ENCODE results near the gene C22orf23. TPM values are rescaled to one million over a fixed set of nuclear protein-coding genes. Genes with fewer than 3 reads are reported as not detected.

The C22orf23 gene
- polyA plus RNA-seq, 2 of the 4 experiments (the other 2 are of a cell fraction): 0.26 to 0.52 TPM

Other genes starting within 250 kb of the C22orf23 start
- gene GCAT, start 145.7 kb downstream of the C22orf23 start, polyA plus RNA-seq (2011; rRNA removed): 1.2 and 1.3 TPM in 2 replicates
- gene GCAT, start 145.7 kb downstream of the C22orf23 start, polyA plus RNA-seq (2017; fragmentation: RNase III; extraction: RNeasy Plus Mini Kit Qiagen cat#74134 plus additional on column Dnase treatment): 2.1 to 3.1 TPM (median 2.6 TPM) in 3 replicates
- gene GALR3, start 130.2 kb downstream of the C22orf23 start, polyA plus RNA-seq (2011; rRNA removed): not detected in 2 replicates
- gene GALR3, start 130.2 kb downstream of the C22orf23 start, polyA plus RNA-seq (2017; fragmentation: RNase III; extraction: RNeasy Plus Mini Kit Qiagen cat#74134 plus additional on column Dnase treatment): not detected in 3 replicates
- gene ANKRD54, start 109.3 kb downstream of the C22orf23 start, polyA plus RNA-seq (2011; rRNA removed): 13.2 and 15.2 TPM in 2 replicates
- 19.3 to 21.8 TPM (median 21.1 TPM) in 3 replicates for gene ANKRD54, start 109.3 kb downstream of the C22orf23 start, polyA plus RNA-seq (2017; fragmentation: RNase III; extraction: RNeasy Plus Mini Kit Qiagen cat#74134 plus additional on column Dnase treatment)
- 423 and 493 TPM in 2 replicates for gene EIF3L, start 104.2 kb downstream of the C22orf23 start, polyA plus RNA-seq (2011; rRNA removed)
- gene EIF3L, start 104.2 kb downstream of the C22orf23 start, polyA plus RNA-seq (2017; fragmentation: RNase III; extraction: RNeasy Plus Mini Kit Qiagen cat#74134 plus additional on column Dnase treatment): 212 to 222 TPM (median 218 TPM) in 3 replicates
- gene MICALL1, start 47.3 kb downstream of the C22orf23 start, polyA plus RNA-seq (2011; rRNA removed): 10.4 and 11.1 TPM in 2 replicates
- gene MICALL1, start 47.3 kb downstream of the C22orf23 start, polyA plus RNA-seq (2017; fragmentation: RNase III; extraction: RNeasy Plus Mini Kit Qiagen cat#74134 plus additional on column Dnase treatment): 16.1 to 19.0 TPM (median 18.6 TPM) in 3 replicates
- gene POLR2F, start 98 bp upstream of the C22orf23 start, polyA plus RNA-seq (2011; rRNA removed): 59.1 and 90.0 TPM in 2 replicates
- gene POLR2F, start 98 bp upstream of the C22orf23 start, polyA plus RNA-seq (2017; fragmentation: RNase III; extraction: RNeasy Plus Mini Kit Qiagen cat#74134 plus additional on column Dnase treatment): 180 to 194 TPM (median 183 TPM) in 3 replicates
- not detected in 2 replicates for gene SOX10, start 31.0 kb upstream of the C22orf23 start, polyA plus RNA-seq (2011; rRNA removed)
- not detected in 3 replicates for gene SOX10, start 31.0 kb upstream of the C22orf23 start, polyA plus RNA-seq (2017; fragmentation: RNase III; extraction: RNeasy Plus Mini Kit Qiagen cat#74134 plus additional on column Dnase treatment)
- 12.9 and 17.8 TPM in 2 replicates for gene PICK1, start 103.8 kb upstream of the C22orf23 start, polyA plus RNA-seq (2011; rRNA removed)
- gene PICK1, start 103.8 kb upstream of the C22orf23 start, polyA plus RNA-seq (2017; fragmentation: RNase III; extraction: RNeasy Plus Mini Kit Qiagen cat#74134 plus additional on column Dnase treatment): 15.6 to 16.1 TPM (median 16.0 TPM) in 3 replicates
- gene SLC16A8, start 130.6 kb upstream of the C22orf23 start, polyA plus RNA-seq (2011; rRNA removed): not detected in 2 replicates
- gene SLC16A8, start 130.6 kb upstream of the C22orf23 start, polyA plus RNA-seq (2017; fragmentation: RNase III; extraction: RNeasy Plus Mini Kit Qiagen cat#74134 plus additional on column Dnase treatment): not detected in 3 replicates
- gene BAIAP2L2, start 157.1 kb upstream of the C22orf23 start, polyA plus RNA-seq (2011; rRNA removed): 2.9 and 3.5 TPM in 2 replicates
- 4.3 to 4.7 TPM (median 4.5 TPM) in 3 replicates for gene BAIAP2L2, start 157.1 kb upstream of the C22orf23 start, polyA plus RNA-seq (2017; fragmentation: RNase III; extraction: RNeasy Plus Mini Kit Qiagen cat#74134 plus additional on column Dnase treatment)
- 7.4 and 10.7 TPM in 2 replicates for gene PLA2G6, start 228.2 kb upstream of the C22orf23 start, polyA plus RNA-seq (2011; rRNA removed)
- 5.5 to 7.8 TPM (median 7.6 TPM) in 3 replicates for gene PLA2G6, start 228.2 kb upstream of the C22orf23 start, polyA plus RNA-seq (2017; fragmentation: RNase III; extraction: RNeasy Plus Mini Kit Qiagen cat#74134 plus additional on column Dnase treatment)
- 3.5 and 4.0 TPM in 2 replicates for gene MAFF, start 248.4 kb upstream of the C22orf23 start, polyA plus RNA-seq (2011; rRNA removed)
- 3.1 to 3.9 TPM (median 3.2 TPM) in 3 replicates for gene MAFF, start 248.4 kb upstream of the C22orf23 start, polyA plus RNA-seq (2017; fragmentation: RNase III; extraction: RNeasy Plus Mini Kit Qiagen cat#74134 plus additional on column Dnase treatment)